ENCODE results near the gene MOK.
A peak's percentile ranks its signal among the peaks of the same experiment; 100 is the strongest.

The MOK gene

GRCh38 chr14:102323102-102323501 lies 18.1 kb upstream of the MOK start:
- in situ Hi-C loops (cut with HindIII; ENCODE audit: low sequenced_read_pairs) = no loop called here
- peak; percentile 69 for DNase-seq (ENCODE audit: low read depth, low spot score)
- peak; percentile 73 for TF ChIP-seq CTCF (IDR thresholded peaks at IDR 0.05; ENCODE audit: low read depth, low read length)

GRCh38 chr14:102321456-102322422 lies 16.8 kb upstream of the MOK start:
- no peak for TF ChIP-seq CTCF (IDR thresholded peaks at IDR 0.05; ENCODE audit: low read depth, low read length)
- no peak overlapping the region for H3K4me3 ChIP-seq (ENCODE audit: low read depth, low read length)
- in situ Hi-C loops (cut with HindIII; ENCODE audit: low sequenced_read_pairs) = no loop called here
- no peak for DNase-seq (ENCODE audit: low read depth, low spot score)

More at GRCh38 chr14:102323102-102323501, 18.1 kb upstream of the MOK start:
- no peak overlapping the region for H3K4me3 ChIP-seq (ENCODE audit: low read depth, low read length)

GRCh38 chr14:102320671-102321455 lies 15.9 kb upstream of the MOK start:
- no peak for TF ChIP-seq CTCF (IDR thresholded peaks at IDR 0.05; ENCODE audit: low read depth, low read length)
- H3K4me3 ChIP-seq (ENCODE audit: low read depth, low read length) = peak overlapping the region; percentile 82

GRCh38 chr14:102320033-102320660 lies 15.2 kb upstream of the MOK start:
- in situ Hi-C loops (cut with HindIII; ENCODE audit: low sequenced_read_pairs) = no loop called here

More at GRCh38 chr14:102320671-102321455, 15.9 kb upstream of the MOK start:
- DNase-seq (ENCODE audit: low read depth, low spot score) = no peak
- in situ Hi-C loops (cut with HindIII; ENCODE audit: low sequenced_read_pairs) = no loop called here

GRCh38 chr14:102319351-102320032 lies 14.5 kb upstream of the MOK start, which contains the start of gene ZNF839:
TSS of gene ZNF839 (plus strand) at chr14:102319746. CDS start at chr14:102319766, 20 bp downstream.
- H3K4me3 ChIP-seq (ENCODE audit: low read depth, low read length) = peak within 1 kb of the TSS; percentile 82
- in situ Hi-C loops (cut with HindIII; ENCODE audit: low sequenced_read_pairs) = no loop called here
- TF ChIP-seq CTCF (IDR thresholded peaks at IDR 0.05; ENCODE audit: low read depth, low read length) = no peak
- DNase-seq (ENCODE audit: low read depth, low spot score) = peak; percentile 90

More at GRCh38 chr14:102320033-102320660, 15.2 kb upstream of the MOK start:
- peak; percentile 49 for DNase-seq (ENCODE audit: low read depth, low spot score)
- peak overlapping the region; percentile 82 for H3K4me3 ChIP-seq (ENCODE audit: low read depth, low read length)
- no peak for TF ChIP-seq CTCF (IDR thresholded peaks at IDR 0.05; ENCODE audit: low read depth, low read length)
